LNCAP (cell line): ENCODE measurements around the gene CBR4.

Experiments
- CTCF ChIP-seq: fragments of 450-650 bp; IDR thresholded peaks from 2 replicates; pipeline ENCODE4 v1.5.1; 2017; ENCODE audit warnings: mild to moderate bottlenecking

Gene CBR4

DNA sequence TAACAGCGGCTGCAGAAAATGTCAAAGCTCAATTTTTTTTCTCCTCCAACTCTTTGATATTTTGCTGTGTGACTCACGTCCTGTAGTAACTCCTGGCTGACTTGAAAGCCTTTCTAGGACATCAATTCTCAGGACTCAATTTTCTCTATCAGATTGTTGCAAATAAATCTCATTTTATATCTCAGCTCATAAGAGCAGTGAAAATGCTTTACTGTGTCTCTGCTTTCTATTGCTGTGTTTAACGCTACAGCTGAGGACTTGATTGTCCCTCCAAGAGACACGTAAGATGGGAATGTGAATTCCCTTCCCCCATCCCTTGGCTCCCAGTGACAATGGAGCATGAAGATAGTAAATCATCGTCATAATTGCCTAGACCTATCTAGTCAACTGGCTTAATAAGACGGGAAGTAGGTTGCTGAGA is 20.5 kb upstream of the CBR4 start:
- no peak for TF ChIP-seq CTCF

DNA sequence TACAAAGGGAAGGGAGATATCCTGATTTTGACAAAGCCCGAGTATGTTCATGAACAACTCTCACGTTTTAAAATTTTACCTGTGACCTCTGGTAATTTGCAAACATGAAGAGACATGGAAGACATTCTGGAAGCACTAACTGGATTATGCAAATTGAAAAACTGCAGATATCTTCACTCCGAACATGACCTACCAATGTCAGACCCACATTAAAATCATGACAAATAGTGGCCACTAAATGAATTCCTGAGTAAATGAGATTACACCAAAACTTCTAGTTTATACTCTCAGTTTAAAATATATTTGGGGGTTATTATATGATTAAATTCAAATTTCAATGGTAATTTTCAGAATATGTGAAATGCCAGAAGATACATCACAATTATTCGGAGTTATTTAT is 19.9 kb upstream of the CBR4 start:
- TF ChIP-seq CTCF: no peak

- TF ChIP-seq CTCF: no peak
These were observed 17.6 kb upstream of the CBR4 start for GRCh38 chr4:169027663-169028062.

DNA sequence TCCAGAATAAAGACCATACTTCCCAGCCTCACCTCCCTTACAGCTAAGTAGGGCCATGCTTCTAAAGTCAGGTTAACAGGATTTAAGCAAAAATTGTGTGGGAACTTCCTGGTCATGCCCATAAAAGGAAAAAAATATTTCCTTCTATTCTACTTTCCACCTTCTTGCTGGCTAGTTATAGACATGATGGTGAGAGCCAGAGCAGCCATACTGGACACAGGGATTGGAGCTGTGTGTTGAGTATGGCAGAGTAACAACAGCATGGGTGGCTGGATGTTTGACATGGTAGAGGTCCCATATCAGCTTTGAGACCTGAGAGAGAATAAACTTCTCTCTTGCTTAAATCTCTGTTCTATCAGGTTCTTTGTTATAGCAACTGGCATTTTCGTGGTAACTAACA is 15.1 kb upstream of the CBR4 start:
- no peak for TF ChIP-seq CTCF

GRCh38 chr4:169024762-169025161 is 14.7 kb upstream of the CBR4 start:
- TF ChIP-seq CTCF: peak; percentile 71

DNA sequence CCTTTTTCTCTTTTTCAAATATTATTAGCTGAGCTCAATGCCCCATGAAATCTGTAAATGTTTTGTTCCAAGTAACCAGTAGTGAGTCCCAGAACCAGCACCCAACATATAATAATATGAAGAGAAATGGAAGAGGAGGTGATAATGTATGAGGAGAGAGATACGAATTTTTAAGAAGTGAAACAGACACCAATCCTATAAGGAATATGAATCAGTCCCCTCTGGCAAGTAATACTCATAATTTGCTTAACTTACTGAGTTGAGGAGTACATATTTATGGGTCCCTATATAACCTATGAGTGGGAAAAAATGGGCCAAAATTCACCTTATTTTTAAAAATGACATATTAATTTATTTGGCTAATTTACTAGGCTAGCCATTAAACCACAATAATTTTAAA is 8.4 kb upstream of the CBR4 start:
- TF ChIP-seq CTCF: no peak

DNA sequence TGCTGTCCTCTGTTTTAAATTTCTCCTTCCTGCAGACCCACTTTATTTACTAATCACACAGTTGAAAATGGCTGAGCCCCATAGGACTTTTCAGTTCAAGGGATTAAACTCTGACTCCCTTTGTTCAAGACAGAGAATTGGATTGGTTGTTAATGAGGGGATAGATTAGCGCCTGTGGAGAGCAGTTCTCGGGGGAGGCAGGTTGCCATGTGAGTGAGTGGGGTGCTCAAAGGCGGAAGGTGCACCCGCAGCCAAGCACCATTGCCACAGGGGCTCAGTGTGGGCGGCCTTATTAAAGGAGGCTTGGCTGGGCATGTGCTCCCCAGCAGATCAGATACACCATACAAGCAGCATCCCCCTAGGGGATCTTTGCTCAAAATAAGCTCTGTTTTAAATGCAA is 7.9 kb upstream of the CBR4 start:
- TF ChIP-seq CTCF: no peak

DNA sequence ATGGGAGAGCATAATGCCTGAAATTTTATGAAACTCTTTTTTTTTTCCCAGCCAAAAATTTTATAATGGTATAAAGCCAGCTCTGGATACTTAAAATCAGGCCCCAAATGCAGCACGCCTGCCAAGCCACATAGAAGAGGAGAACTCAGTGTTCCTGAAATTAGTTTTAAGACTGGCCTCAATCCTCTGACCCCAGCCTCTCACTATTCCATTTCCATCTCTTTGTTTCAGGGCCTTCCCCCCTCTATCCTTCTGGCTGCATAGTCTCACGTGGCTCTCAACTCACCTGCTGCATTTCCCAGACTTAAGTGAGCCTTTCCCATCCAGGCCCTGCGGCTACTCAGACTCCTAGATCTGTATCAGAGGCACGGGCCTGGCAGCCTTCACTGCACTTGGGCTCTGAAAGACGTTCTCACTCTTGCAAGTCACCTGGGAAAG is 5.2 kb upstream of the CBR4 start:
- no peak for TF ChIP-seq CTCF
